ENCODE results near the gene SLIT3. TPM values are rescaled to one million over a fixed set of nuclear protein-coding genes. Genes with fewer than 3 reads are reported as not detected.

The SLIT3 gene
- polyA plus RNA-seq, 3 donors: 49.7 to 63.8 (median 49.7) TPM

DNA sequence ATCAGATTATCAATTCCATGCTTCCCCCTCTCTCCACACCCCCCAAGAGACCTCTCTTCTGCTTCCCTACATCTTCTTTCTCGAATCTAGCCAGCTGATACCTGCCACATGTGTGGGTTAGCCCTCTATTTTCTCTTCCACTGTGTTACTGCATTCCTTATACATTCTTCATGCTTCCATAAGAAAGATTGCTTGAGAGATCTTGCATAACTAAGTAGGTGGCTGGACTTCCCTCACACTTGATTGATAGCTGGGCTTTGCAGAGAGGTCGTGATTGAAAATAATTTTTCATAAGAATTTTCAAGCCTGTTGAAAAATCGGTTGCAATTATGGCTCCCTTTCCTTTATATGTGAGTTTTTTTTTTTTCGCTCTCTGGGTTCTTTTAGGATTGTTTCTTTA lies 688.8 kb downstream of the SLIT3 start:
- no peak for DNase-seq (ENCODE audit: extremely low read depth in 1 of 11, low read depth in 9 of 11, low spot score in 4 of 11)
